ENCODE data around the gene KANK4.

Gene KANK4

DNA sequence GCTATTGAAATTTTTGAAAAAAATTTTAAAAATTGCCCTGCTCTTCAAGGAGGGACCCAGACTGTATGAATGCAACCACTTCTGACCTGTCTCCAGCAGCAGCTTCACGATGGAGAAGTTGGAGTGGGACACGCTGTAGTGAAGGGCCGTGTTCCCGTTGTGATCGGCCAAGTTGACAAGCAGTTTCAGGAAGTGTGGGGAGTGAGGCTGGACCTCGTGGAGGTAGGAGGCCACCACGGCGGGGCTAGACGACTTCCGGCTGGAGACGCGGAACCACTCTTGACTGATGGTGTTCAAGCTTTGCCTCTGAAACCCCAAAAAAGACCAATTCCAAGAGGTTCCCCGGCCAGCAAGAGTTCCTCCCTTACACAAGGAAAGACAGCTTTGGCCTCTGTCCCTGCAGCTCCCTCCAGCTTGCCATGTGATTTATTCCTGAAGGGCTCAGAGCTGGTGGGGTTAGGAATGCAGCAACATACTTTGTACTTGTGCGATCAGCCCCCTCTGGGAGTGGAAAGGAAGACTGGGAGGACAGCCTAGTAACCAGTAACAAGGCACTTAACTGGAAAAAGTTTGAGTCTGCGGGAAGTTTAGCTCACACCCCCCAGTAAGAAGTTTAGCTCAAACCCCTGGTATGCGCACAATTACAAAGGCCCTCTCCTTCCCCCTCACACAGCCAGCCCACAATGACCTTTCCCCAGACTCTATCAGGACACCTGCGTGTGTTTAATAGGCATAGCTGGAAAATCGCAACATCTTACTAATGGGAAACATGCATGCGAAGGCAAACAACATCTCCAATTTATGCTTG, 56.0 kb downstream of the KANK4 start:
- Histone ChIP-seq H4K8ac (ENCODE audit: low read depth, low read length) (peak overlapping the region; percentile 20), H2AFZ (ENCODE audit: low read length) (no peak overlapping the region)

DNA sequence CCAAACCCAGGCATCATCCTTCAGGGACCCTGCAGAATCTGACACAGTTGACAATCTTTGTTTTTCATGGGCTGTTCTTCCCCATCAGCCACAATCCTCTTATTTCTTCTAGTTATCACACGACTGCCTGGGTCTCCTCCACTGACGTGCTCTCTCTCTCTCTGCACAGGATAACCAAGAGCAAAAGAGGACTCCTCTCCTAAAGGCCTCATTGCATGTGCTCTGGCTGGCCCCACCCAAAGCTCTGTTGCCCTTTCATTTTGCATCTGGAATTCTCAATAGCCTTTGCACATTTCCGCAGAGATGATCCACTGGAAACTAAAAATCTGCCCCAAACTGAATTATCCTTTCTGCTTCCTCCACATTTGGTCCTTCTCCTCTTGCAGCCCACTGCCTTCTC, 58.5 kb downstream of the KANK4 start:
- no peak overlapping the region for H3K14ac ChIP-seq (ENCODE audit: low read length)
- H3K36me3 ChIP-seq (replicated peaks in 1 of 2; ENCODE audit: control insufficient read depth in 2 of 2, insufficient read depth in 2 of 2, low read length in 2 of 2), result no peaks in the 10 kb centered on the region
- H3K23ac ChIP-seq (ENCODE audit: low read depth, low read length, poor library complexity), result no peak overlapping the region
- H3K27me3 ChIP-seq (ENCODE audit: control insufficient read depth in 3 of 3, insufficient read depth in 3 of 3, low read depth in 1 of 3, low read length in 3 of 3), result no peaks in the 10 kb centered on the region
- no peak overlapping the region for H2BK120ac ChIP-seq (ENCODE audit: low read depth, low read length)
- no peak overlapping the region for H2AK5ac ChIP-seq (ENCODE audit: low read depth, low read length)
- H2BK5ac ChIP-seq (ENCODE audit: low read length), result no peak overlapping the region
- no peak overlapping the region for H3K4me2 ChIP-seq (ENCODE audit: insufficient read depth, low read length, poor library complexity, severe bottlenecking)
- H3K4ac ChIP-seq (ENCODE audit: low read length), result no peak overlapping the region
- no peak overlapping the region for H3K9ac ChIP-seq (ENCODE audit: low read depth, low read length, poor library complexity)
- H3K9me3 ChIP-seq (replicated peaks in 1 of 2; ENCODE audit: control insufficient read depth in 2 of 2, insufficient read depth in 1 of 2, low read depth in 1 of 2, low read length in 2 of 2), result no peaks in the 10 kb centered on the region
- no CpG with 5 or more reads among the region's 3 CpGs for WGBS, 2 donors (ENCODE audit: extremely low coverage in 2 of 2, insufficient read length in 2 of 2, insufficient replicate concordance in 1 of 2)
- no peak overlapping the region for H4K91ac ChIP-seq (ENCODE audit: low read depth, low read length, poor library complexity)
- H3K4me3 ChIP-seq (ENCODE audit: low read length in 2 of 2), result no peak overlapping the region
- H4K8ac ChIP-seq (ENCODE audit: low read depth, low read length), result no peak overlapping the region
- no peak overlapping the region for H2AFZ ChIP-seq (ENCODE audit: low read length)
- no peak overlapping the region for H3K18ac ChIP-seq (ENCODE audit: low read length)
- H3K79me1 ChIP-seq (ENCODE audit: low read depth, low read length), result no peaks in the 10 kb centered on the region
- H2BK12ac ChIP-seq (ENCODE audit: low read length), result no peak overlapping the region
- H3K4me1 ChIP-seq (ENCODE audit: control insufficient read depth in 2 of 2, insufficient read depth in 1 of 2, low read depth in 1 of 2, low read length in 2 of 2), result peaks cover 0 to 10% of the 10 kb centered on the region in 2 donors
- no peak overlapping the region for H3K27ac ChIP-seq (replicated peaks; ENCODE audit: low read length)
- no peak for DNase-seq (ENCODE audit: low spot score)
- H2BK15ac ChIP-seq (ENCODE audit: low read length), result no peak overlapping the region

More for the DNA sequence above, 56.0 kb downstream of the KANK4 start:
- H3K4me2 ChIP-seq (ENCODE audit: insufficient read depth, low read length, poor library complexity, severe bottlenecking), result no peak overlapping the region
- no peak overlapping the region for H3K14ac ChIP-seq (ENCODE audit: low read length)
- H2AK5ac ChIP-seq (ENCODE audit: low read depth, low read length), result peak overlapping the region; percentile 36
- no peak overlapping the region for H2BK12ac ChIP-seq (ENCODE audit: low read length)
- no peak overlapping the region for H3K4me3 ChIP-seq (ENCODE audit: low read length in 2 of 2)
- H4K91ac ChIP-seq (ENCODE audit: low read depth, low read length, poor library complexity), result no peak overlapping the region
- H2BK5ac ChIP-seq (ENCODE audit: low read length), result no peak overlapping the region
- H3K27ac ChIP-seq (replicated peaks; ENCODE audit: low read length), result peak overlapping the region; percentile 24
- no CpG with 5 or more reads among the region's 19 CpGs for WGBS, 2 donors (ENCODE audit: extremely low coverage in 2 of 2, insufficient read length in 2 of 2, insufficient replicate concordance in 1 of 2)
- H3K4me1 ChIP-seq (ENCODE audit: control insufficient read depth in 2 of 2, insufficient read depth in 1 of 2, low read depth in 1 of 2, low read length in 2 of 2), result peaks cover 0 to 19% of the 10 kb centered on the region in 2 donors
- H3K4ac ChIP-seq (ENCODE audit: low read length), result no peak overlapping the region
- peak; percentile 31 for DNase-seq (ENCODE audit: low spot score)
- H3K36me3 ChIP-seq (replicated peaks in 1 of 2; ENCODE audit: control insufficient read depth in 2 of 2, insufficient read depth in 2 of 2, low read length in 2 of 2), result no peaks in the 10 kb centered on the region
- no peaks in the 10 kb centered on the region for H3K79me1 ChIP-seq (ENCODE audit: low read depth, low read length)
- H3K27me3 ChIP-seq (ENCODE audit: control insufficient read depth in 3 of 3, insufficient read depth in 3 of 3, low read depth in 1 of 3, low read length in 3 of 3), result peaks cover 0 to 2% (median 0%) of the 10 kb centered on the region in 3 experiments
- H2BK15ac ChIP-seq (ENCODE audit: low read length), result peak overlapping the region; percentile 19
- peak overlapping the region; percentile 82 for H3K18ac ChIP-seq (ENCODE audit: low read length)
- H2BK120ac ChIP-seq (ENCODE audit: low read depth, low read length), result peak overlapping the region; percentile 76
- no peak overlapping the region for H3K9ac ChIP-seq (ENCODE audit: low read depth, low read length, poor library complexity)
- H3K9me3 ChIP-seq (replicated peaks in 1 of 2; ENCODE audit: control insufficient read depth in 2 of 2, insufficient read depth in 1 of 2, low read depth in 1 of 2, low read length in 2 of 2), result peaks cover 0 to 3% of the 10 kb centered on the region in 2 donors
- H3K23ac ChIP-seq (ENCODE audit: low read depth, low read length, poor library complexity), result no peak overlapping the region

DNA sequence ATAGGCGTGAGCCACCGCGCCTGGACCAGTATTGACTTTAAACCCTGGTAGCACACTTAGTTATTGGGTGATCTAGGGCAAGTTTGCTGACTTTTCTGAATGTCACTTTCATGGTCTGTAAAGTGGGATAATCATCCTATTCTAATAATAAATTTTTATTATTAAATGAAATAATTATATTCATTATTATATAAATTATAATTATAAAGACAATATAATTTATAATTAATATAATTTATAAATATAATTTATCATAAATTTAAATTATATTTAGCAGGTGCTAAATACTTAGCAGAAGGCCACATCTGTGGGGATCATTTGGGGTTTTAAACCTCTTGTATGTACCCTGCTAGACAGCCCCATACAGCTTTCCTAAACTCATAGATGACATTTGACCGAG, 59.7 kb downstream of the KANK4 start:
- no peak overlapping the region for H2AK5ac ChIP-seq (ENCODE audit: low read depth, low read length)
- no CpG with 5 or more reads among the region's 4 CpGs for WGBS, 2 donors (ENCODE audit: extremely low coverage in 2 of 2, insufficient read length in 2 of 2, insufficient replicate concordance in 1 of 2)
- H3K14ac ChIP-seq (ENCODE audit: low read length), result no peak overlapping the region

DNA sequence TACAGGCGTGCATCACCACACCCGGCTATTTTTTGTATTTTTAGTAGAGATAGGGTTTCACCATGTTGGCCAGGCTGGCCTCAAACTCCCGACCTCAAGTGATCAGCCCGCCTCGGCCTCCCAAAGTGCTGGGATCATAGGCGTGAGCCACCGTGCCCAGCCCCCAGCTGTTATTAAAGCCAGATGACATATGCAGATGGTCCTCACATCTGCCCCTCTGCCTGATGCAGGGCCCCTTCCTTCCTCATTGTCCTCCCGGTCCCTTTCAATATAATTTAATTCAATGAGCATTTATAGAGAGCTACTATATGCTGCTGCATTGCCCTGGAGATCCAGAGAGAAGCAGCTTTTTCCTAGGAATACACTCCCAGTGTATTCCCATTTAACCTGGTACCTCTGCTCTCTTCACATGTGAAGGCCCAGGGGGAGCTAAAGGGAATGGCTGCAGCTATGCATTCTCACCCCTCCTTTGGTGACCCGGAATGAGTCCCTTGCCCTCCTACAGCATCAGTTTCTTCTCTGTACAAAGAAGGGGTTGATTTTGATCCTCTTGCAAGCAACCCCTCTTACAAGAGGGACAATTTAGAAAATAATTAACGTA, 69.0 kb downstream of the KANK4 start:
- Histone ChIP-seq H2AFZ (ENCODE audit: low read length) (no peak overlapping the region), H3K18ac (ENCODE audit: low read length) (no peak overlapping the region), H4K91ac (ENCODE audit: low read depth, low read length, poor library complexity) (no peak overlapping the region), H3K9ac (ENCODE audit: low read depth, low read length, poor library complexity) (no peak overlapping the region), H3K4ac (ENCODE audit: low read length) (no peak overlapping the region), H2BK15ac (ENCODE audit: low read length) (no peak overlapping the region), H3K27me3 (ENCODE audit: control insufficient read depth in 3 of 3, insufficient read depth in 3 of 3, low read depth in 1 of 3, low read length in 3 of 3) (no peaks in the 10 kb centered on the region), H4K8ac (ENCODE audit: low read depth, low read length) (no peak overlapping the region), H3K23ac (ENCODE audit: low read depth, low read length, poor library complexity) (no peak overlapping the region), H3K4me1 (ENCODE audit: control insufficient read depth in 2 of 2, insufficient read depth in 1 of 2, low read depth in 1 of 2, low read length in 2 of 2) (peaks cover 0 to 6% of the 10 kb centered on the region in 2 donors), H2AK5ac (ENCODE audit: low read depth, low read length) (no peak overlapping the region), H2BK120ac (ENCODE audit: low read depth, low read length) (no peak overlapping the region), H2BK12ac (ENCODE audit: low read length) (no peak overlapping the region), H3K79me1 (ENCODE audit: low read depth, low read length) (peaks cover 3% of the 10 kb centered on the region), H3K4me3 (ENCODE audit: low read length in 2 of 2) (no peak overlapping the region), H3K36me3 (replicated peaks in 1 of 2; ENCODE audit: control insufficient read depth in 2 of 2, insufficient read depth in 2 of 2, low read length in 2 of 2) (no peaks in the 10 kb centered on the region), H3K9me3 (replicated peaks in 1 of 2; ENCODE audit: control insufficient read depth in 2 of 2, insufficient read depth in 1 of 2, low read depth in 1 of 2, low read length in 2 of 2) (peaks cover 0 to 4% of the 10 kb centered on the region in 2 donors), H3K14ac (ENCODE audit: low read length) (no peak overlapping the region), H3K27ac (replicated peaks; ENCODE audit: low read length) (no peak overlapping the region), H2BK5ac (ENCODE audit: low read length) (no peak overlapping the region), H3K4me2 (ENCODE audit: insufficient read depth, low read length, poor library complexity, severe bottlenecking) (no peak overlapping the region)
- no peak for DNase-seq (ENCODE audit: low spot score)
- no CpG with 5 or more reads among the region's 10 CpGs for WGBS, 2 donors (ENCODE audit: extremely low coverage in 2 of 2, insufficient read length in 2 of 2, insufficient replicate concordance in 1 of 2)

More for the DNA sequence above, 59.7 kb downstream of the KANK4 start:
- Histone ChIP-seq H4K91ac (ENCODE audit: low read depth, low read length, poor library complexity) (no peak overlapping the region), H2BK12ac (ENCODE audit: low read length) (no peak overlapping the region), H3K4me1 (ENCODE audit: control insufficient read depth in 2 of 2, insufficient read depth in 1 of 2, low read depth in 1 of 2, low read length in 2 of 2) (peaks cover 0 to 10% of the 10 kb centered on the region in 2 donors), H3K4ac (ENCODE audit: low read length) (no peak overlapping the region), H2BK120ac (ENCODE audit: low read depth, low read length) (no peak overlapping the region), H3K36me3 (replicated peaks in 1 of 2; ENCODE audit: control insufficient read depth in 2 of 2, insufficient read depth in 2 of 2, low read length in 2 of 2) (no peaks in the 10 kb centered on the region), H3K27ac (replicated peaks; ENCODE audit: low read length) (no peak overlapping the region), H2BK15ac (ENCODE audit: low read length) (no peak overlapping the region), H3K18ac (ENCODE audit: low read length) (no peak overlapping the region), H3K4me2 (ENCODE audit: insufficient read depth, low read length, poor library complexity, severe bottlenecking) (no peak overlapping the region), H3K9ac (ENCODE audit: low read depth, low read length, poor library complexity) (no peak overlapping the region), H2AFZ (ENCODE audit: low read length) (no peak overlapping the region), H3K79me1 (ENCODE audit: low read depth, low read length) (no peaks in the 10 kb centered on the region), H2BK5ac (ENCODE audit: low read length) (no peak overlapping the region), H3K9me3 (replicated peaks in 1 of 2; ENCODE audit: control insufficient read depth in 2 of 2, insufficient read depth in 1 of 2, low read depth in 1 of 2, low read length in 2 of 2) (no peaks in the 10 kb centered on the region), H3K23ac (ENCODE audit: low read depth, low read length, poor library complexity) (no peak overlapping the region), H3K27me3 (ENCODE audit: control insufficient read depth in 3 of 3, insufficient read depth in 3 of 3, low read depth in 1 of 3, low read length in 3 of 3) (no peaks in the 10 kb centered on the region), H4K8ac (ENCODE audit: low read depth, low read length) (no peak overlapping the region), H3K4me3 (ENCODE audit: low read length in 2 of 2) (no peak overlapping the region)
- no peak for DNase-seq (ENCODE audit: low spot score)
